GM12874 (cell line): Measurements from ENCODE around the gene KLC1.

Experiments
- CTCF ChIP-seq: IDR thresholded peaks from 2 replicates; pipeline ENCODE4 v1.5.1; 2011; ENCODE audit warnings: low read depth, mild to moderate bottlenecking, control low read depth, low read length, moderate library complexity; ENCODE audit not compliant: insufficient read depth

Gene KLC1

GRCh38 chr14:103748534-103748857 lies 119.5 kb downstream of the KLC1 start:
- TF ChIP-seq CTCF = no peak

GRCh38 chr14:103749452-103749851 lies 120.4 kb downstream of the KLC1 start:
- TF ChIP-seq CTCF = no peak

- TF ChIP-seq CTCF = no peak
These were observed 120.8 kb downstream of the KLC1 start for GRCh38 chr14:103749860-103750259.
